Type B pancreatic cell (in vitro differentiated cells): ENCODE results near the gene CHRNA5. TPM values are rescaled to one million over a fixed set of nuclear protein-coding genes. Genes with fewer than 3 reads are reported as not detected.

Source experiments
- DNase-seq: peaks from one replicate; pipeline ENCODE4 v3.0.0; 2021; ENCODE audit warnings: mixed read lengths; ENCODE audit not compliant: unreplicated experiment; ENCODE audit errors: extremely low spot score
- H3K27ac Mint-ChIP-seq: 2 replicates; pipeline ENCODE4 v1.8.0; 2021; ENCODE audit warnings: mild to moderate bottlenecking, mixed read lengths
- H3K27me3 Mint-ChIP-seq: 2 replicates; pipeline ENCODE4 v1.8.0; 2021; ENCODE audit warnings: mixed read lengths
- H3K36me3 Mint-ChIP-seq: 2 replicates; pipeline ENCODE4 v1.8.0; 2021; ENCODE audit warnings: mixed read lengths
- H3K4me1 Mint-ChIP-seq: one replicate; pipeline ENCODE4 v1.8.0; 2021; ENCODE audit warnings: mixed read lengths; ENCODE audit not compliant: unreplicated experiment
- H3K4me3 Mint-ChIP-seq: 2 replicates; pipeline ENCODE4 v1.8.0; 2021; ENCODE audit warnings: mild to moderate bottlenecking, mixed read lengths
- H3K9me3 Mint-ChIP-seq: 2 replicates; pipeline ENCODE4 v1.8.0; 2021; ENCODE audit warnings: mixed read lengths
- total RNA-seq: library from RNA; stranded (reverse); gene quantifications from 2 replicates; pipeline ENCODE4 v1.2.1, GENCODE V29; 2021; ENCODE audit warnings: low replicate concordance
- TF ChIP-seq, protein P1 (sequence below): fragments of 200-600 bp; sonication (generic); conservative IDR thresholded peaks from 2 replicates; pipeline ENCODE4 v1.5.0; 2021; ENCODE audit warnings: antibody characterized with exemption, mild to moderate bottlenecking

CHRNA5 gene
- total RNA-seq, 1 donor from 2014 or later: 11.5 TPM

DNA sequence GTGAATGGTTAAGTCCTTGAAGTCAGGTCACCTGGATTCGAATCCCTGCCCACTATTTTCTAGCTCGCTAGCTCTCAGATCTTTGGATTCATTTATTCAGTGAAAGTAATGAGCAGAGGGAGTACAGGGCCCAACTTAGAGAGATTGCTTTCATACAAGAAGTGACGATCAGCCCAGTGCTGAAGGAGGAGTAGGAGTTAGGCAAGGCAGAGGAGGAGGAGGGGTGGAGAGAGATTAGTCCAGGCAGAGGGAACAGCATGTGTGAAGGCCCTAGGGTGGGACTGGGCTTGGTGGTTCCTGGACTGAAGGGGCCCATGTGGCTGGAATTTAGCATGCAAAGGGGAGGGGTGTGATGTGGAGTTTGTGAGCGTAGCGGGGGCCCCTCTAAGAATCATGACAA, 3.8 kb upstream of the CHRNA5 start:
- Mint-ChIP-seq H3K27me3 (peaks cover 35% of the 10 kb centered on the region), H3K27ac (no peak overlapping the region), H3K4me3 (no peak overlapping the region), H3K9me3 (no peaks in the 10 kb centered on the region), H3K4me1 (peaks cover 8% of the 10 kb centered on the region), H3K36me3 (no peaks in the 10 kb centered on the region)
- no peak for DNase-seq
- TF ChIP-seq, protein P1, sequence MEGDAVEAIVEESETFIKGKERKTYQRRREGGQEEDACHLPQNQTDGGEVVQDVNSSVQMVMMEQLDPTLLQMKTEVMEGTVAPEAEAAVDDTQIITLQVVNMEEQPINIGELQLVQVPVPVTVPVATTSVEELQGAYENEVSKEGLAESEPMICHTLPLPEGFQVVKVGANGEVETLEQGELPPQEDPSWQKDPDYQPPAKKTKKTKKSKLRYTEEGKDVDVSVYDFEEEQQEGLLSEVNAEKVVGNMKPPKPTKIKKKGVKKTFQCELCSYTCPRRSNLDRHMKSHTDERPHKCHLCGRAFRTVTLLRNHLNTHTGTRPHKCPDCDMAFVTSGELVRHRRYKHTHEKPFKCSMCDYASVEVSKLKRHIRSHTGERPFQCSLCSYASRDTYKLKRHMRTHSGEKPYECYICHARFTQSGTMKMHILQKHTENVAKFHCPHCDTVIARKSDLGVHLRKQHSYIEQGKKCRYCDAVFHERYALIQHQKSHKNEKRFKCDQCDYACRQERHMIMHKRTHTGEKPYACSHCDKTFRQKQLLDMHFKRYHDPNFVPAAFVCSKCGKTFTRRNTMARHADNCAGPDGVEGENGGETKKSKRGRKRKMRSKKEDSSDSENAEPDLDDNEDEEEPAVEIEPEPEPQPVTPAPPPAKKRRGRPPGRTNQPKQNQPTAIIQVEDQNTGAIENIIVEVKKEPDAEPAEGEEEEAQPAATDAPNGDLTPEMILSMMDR: no peak

DNA sequence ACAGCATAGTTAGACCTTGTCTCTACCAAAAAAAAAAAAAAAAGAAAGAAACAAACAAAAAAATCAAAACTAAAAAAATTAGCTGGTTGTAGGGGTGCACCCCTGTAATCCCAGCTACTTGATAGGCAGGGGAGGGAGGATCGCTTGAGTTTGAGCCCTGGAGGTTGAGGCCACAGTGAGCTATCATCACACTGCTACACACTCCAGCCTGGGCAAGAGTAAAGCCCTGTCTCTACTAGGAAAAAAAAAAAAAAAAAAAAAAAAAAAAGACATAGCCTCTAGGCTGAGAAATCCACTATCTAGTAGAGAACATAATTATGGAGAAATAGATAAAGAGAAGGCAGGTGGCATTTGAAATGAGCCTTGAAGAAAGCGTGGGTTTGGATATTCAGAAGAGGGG, 2.2 kb upstream of the CHRNA5 start:
- no peak overlapping the region for H3K4me3 Mint-ChIP-seq
- peaks cover 18% of the 10 kb centered on the region for H3K4me1 Mint-ChIP-seq
- no peaks in the 10 kb centered on the region for H3K36me3 Mint-ChIP-seq
- TF ChIP-seq, protein P1: no peak
- H3K27ac Mint-ChIP-seq: no peak overlapping the region
- H3K9me3 Mint-ChIP-seq: no peaks in the 10 kb centered on the region
- H3K27me3 Mint-ChIP-seq: peaks cover 34% of the 10 kb centered on the region
- no peak for DNase-seq

DNA sequence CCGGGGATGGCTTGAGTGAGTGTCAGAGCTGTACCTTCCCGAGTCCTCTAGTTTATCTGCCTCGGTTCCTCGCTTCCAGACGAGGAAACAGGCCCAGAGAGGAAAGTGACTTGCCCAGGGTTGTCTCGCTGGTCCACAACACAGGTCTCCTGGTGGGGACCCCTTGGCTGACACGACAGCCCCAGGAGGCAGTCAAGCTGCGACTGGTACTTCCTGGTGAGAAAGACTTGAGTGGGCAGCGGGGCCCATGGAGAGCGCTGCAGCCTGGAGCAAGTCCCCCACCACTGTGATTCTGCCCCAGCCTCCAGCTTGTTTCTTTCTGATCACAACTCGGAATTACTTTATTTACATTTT, 600 bp upstream of the CHRNA5 start:
- DNase-seq: no peak
- no peak overlapping the region for H3K27ac Mint-ChIP-seq
- H3K36me3 Mint-ChIP-seq: no peaks in the 10 kb centered on the region
- peak overlapping the region; percentile 98 for H3K4me3 Mint-ChIP-seq
- peaks cover 18% of the 10 kb centered on the region for H3K4me1 Mint-ChIP-seq
- H3K27me3 Mint-ChIP-seq: peaks cover 31% of the 10 kb centered on the region
- H3K9me3 Mint-ChIP-seq: no peaks in the 10 kb centered on the region
- TF ChIP-seq, protein P1: no peak

DNA sequence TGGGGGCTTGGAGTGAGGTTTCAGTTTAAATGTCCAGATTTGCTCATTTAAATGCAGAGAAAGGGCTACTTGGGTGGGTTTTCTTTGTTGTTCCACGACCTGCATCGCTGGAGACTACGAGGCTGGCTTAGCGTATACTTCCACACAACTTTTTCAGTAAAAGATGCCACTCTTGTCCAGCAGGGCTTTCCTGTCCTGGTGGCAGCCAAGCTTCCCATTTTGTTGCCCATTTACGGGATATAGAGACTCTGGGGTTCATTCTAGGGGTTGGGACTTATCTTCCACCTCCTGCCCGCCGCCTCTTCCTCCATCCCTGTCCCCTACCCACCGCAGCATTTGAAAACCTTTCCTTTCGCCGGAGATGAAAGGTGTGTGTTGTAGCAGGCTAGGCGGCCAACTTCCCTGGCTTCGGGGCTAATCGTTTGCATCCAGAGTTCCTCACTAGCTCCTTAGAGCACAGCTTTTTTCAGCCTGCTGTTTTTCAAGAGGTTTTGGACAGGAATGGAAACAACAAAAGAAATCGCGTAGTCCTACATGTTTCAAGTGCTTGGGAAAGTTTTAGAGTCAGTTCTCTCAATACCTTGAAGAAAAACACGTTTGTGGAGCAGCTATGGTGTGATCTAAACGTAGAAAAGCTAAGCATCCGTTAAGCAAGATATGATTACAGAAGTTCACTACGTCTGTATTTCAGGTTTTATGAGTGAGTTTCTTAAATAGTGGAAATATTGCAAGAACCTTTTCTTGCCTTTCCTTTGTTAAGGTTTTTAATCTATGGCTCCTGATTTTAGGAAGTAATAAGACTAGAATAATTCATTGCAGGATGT, 843 bp downstream of the CHRNA5 start:
- H3K27me3 Mint-ChIP-seq: peaks cover 31% of the 10 kb centered on the region
- H3K36me3 Mint-ChIP-seq: no peaks in the 10 kb centered on the region
- no peak for DNase-seq
- H3K27ac Mint-ChIP-seq: peak overlapping the region; percentile 81
- H3K9me3 Mint-ChIP-seq: no peaks in the 10 kb centered on the region
- H3K4me1 Mint-ChIP-seq: peaks cover 18% of the 10 kb centered on the region
- H3K4me3 Mint-ChIP-seq: peak overlapping the region; percentile 98
- TF ChIP-seq, protein P1: peak; percentile 67

DNA sequence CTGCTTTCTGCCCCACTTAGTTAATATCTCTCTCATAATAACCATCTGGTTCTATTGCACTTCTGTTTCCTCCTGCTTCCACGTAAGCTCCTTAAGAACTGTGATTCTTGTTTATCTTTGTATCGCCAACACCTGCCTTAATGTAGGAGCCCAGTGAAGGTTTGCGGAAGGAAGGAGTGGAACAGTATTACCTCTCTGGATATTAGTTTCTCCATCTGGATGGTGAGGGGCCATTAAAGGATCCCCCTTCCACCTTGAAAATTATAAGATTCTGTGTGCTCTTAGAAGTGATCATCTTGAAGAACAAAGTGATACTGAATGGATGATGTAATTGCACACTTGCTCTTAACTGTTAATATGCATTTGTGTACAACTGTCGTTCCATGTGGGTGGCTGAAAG, 2.2 kb downstream of the CHRNA5 start:
- Mint-ChIP-seq H3K9me3 (no peaks in the 10 kb centered on the region), H3K27me3 (peaks cover 28% of the 10 kb centered on the region), H3K36me3 (no peaks in the 10 kb centered on the region), H3K4me3 (peak overlapping the region; percentile 48), H3K27ac (no peak overlapping the region), H3K4me1 (peaks cover 18% of the 10 kb centered on the region)
- TF ChIP-seq, protein P1: no peak
- DNase-seq: no peak
